GM12878 (cell line): ENCODE measurements around the gene ATP5MK. TPM values are rescaled to one million over a fixed set of nuclear protein-coding genes. Genes with fewer than 3 reads are reported as not detected.

Experiments
- BCL3 ChIP-seq: IDR thresholded peaks from 2 replicates; pipeline ENCODE4 v1.6.1; 2011; ENCODE audit warnings: borderline replicate concordance, low read depth, mild to moderate bottlenecking, moderate library complexity, low read length; ENCODE audit not compliant: insufficient read depth, poor library complexity, severe bottlenecking
- BMI1 ChIP-seq: fragments of 450-650 bp; IDR thresholded peaks from 2 replicates; pipeline ENCODE4 v1.6.1; 2016; ENCODE audit warnings: mild to moderate bottlenecking, moderate library complexity, borderline replicate concordance
- EED ChIP-seq: sonication (generic); IDR thresholded peaks from 2 replicates; pipeline ENCODE4 v1.6.1; 2016; ENCODE audit warnings: antibody characterized with exemption, low read depth
- FOXM1 ChIP-seq: IDR thresholded peaks from 2 replicates; pipeline ENCODE4 v1.6.1; 2012; ENCODE audit warnings: low read depth, mild to moderate bottlenecking, inconsistent platforms, low read length, moderate library complexity
- HDAC2 ChIP-seq: fragments of 200-600 bp; sonication (generic); IDR thresholded peaks from 2 replicates; pipeline ENCODE4 v1.6.1; 2017
- IRF3 ChIP-seq: fragments of 450-650 bp; IDR thresholded peaks from 2 replicates; pipeline ENCODE4 v1.6.1; 2014; ENCODE audit warnings: mild to moderate bottlenecking
- IRF5 ChIP-seq: fragments of 450-650 bp; IDR thresholded peaks from 2 replicates; pipeline ENCODE4 v1.6.1; 2017; ENCODE audit warnings: borderline replicate concordance
- MAX ChIP-seq: IDR thresholded peaks from 2 replicates; pipeline ENCODE4 v1.6.1; 2012; ENCODE audit warnings: low read depth, low read length, improper control_type of control experiment
- MEF2A ChIP-seq: IDR thresholded peaks from 2 replicates; pipeline ENCODE4 v1.6.1; 2011; ENCODE audit warnings: low read depth, mild to moderate bottlenecking, low read length, moderate library complexity; ENCODE audit not compliant: insufficient read depth
- NFIC ChIP-seq: IDR thresholded peaks from 2 replicates; pipeline ENCODE4 v1.6.1; 2012; ENCODE audit warnings: low read depth, mild to moderate bottlenecking, inconsistent platforms, low read length, moderate library complexity
- RBBP5 ChIP-seq: fragments of 200-600 bp; sonication (generic); conservative IDR thresholded peaks from 2 replicates; pipeline ENCODE4 v1.6.1; 2016
- RCOR1 ChIP-seq: conservative IDR thresholded peaks from 2 replicates; pipeline ENCODE4 v1.6.1; 2012; ENCODE audit warnings: low read depth, low read length, improper control_type of control experiment
- SMAD1 ChIP-seq: fragments of 450-650 bp; IDR thresholded peaks from 2 replicates; pipeline ENCODE4 v1.6.1; 2018; ENCODE audit warnings: mild to moderate bottlenecking, low read depth; ENCODE audit not compliant: partially characterized antibody
- TARDBP ChIP-seq: IDR thresholded peaks from 2 replicates; pipeline ENCODE4 v1.6.1; 2016; ENCODE audit warnings: borderline replicate concordance
- USF2 ChIP-seq: IDR thresholded peaks from 2 replicates; pipeline ENCODE4 v1.6.1; 2011; ENCODE audit warnings: low read depth, low read length, improper control_type of control experiment, borderline replicate concordance
- ZBTB33 ChIP-seq: fragments of 450-650 bp; IDR thresholded peaks from 2 replicates; pipeline ENCODE4 v1.6.1; 2017; ENCODE audit warnings: mild to moderate bottlenecking
- ZNF687 ChIP-seq: fragments of 450-650 bp; IDR thresholded peaks from 2 replicates; pipeline ENCODE4 v1.6.1; 2017; ENCODE audit warnings: mild to moderate bottlenecking, moderate library complexity
- polyA plus RNA-seq, 11 experiments: library from polyadenylated mRNA; depleted of rRNA in 4 of 11; unstranded in 6 of 11; stranded (reverse) in 5 of 11; fragments of >200 nt; fragmentation: Nextera tagmentation in 4 of 11; fragmentation: Illumina TruSeq in 1 of 11; extraction: Ambion mirVana in 4 of 11; extraction: Trizol in 1 of 11; gene quantifications; 1 replicate in 1 of 11; 2 replicates in 10 of 11; pipeline versions ENCODE4 v1.2.1 to v1.2.3, GENCODE V29; 2011 to 2016; ENCODE audit warnings: inconsistent platforms in 2 of 11, missing spikeins in 2 of 11, low read depth in 1 of 11
- total RNA-seq, 4 experiments: library from RNA; depleted of rRNA in 3 of 4; stranded (reverse); fragments of >200 nt in 3 of 4; fragmentation: Illumina TruSeq in 1 of 4; extraction: Trizol in 1 of 4; gene quantifications; 2 replicates each; pipeline versions ENCODE4 v1.2.1 to v1.2.3, GENCODE V29; 2013 to 2021

ATP5MK gene
- total and polyA plus RNA-seq, 10 of the 15 experiments (the other 5 are each of a cell fraction or from before 2014, with no cell fraction given) = 240 to 1,790 (median 626) TPM

GRCh38 chr10:103367782-103368518, 28.3 kb downstream of the ATP5MK start, which contains the start of gene TAF5 (continued):
- peak; percentile 74; the same call in 1 of the 2 replicates for TF ChIP-seq ZNF687
- no peak for TF ChIP-seq NFIC
- TF ChIP-seq HDAC2 = no peak
- peak; percentile 71 for TF ChIP-seq MAX
- TF ChIP-seq IRF3 = no peak
- no peak for TF ChIP-seq RCOR1
- TF ChIP-seq USF2 = no peak
- TF ChIP-seq BCL3 = no peak
- TF ChIP-seq IRF5 = no peak
- 0 out of 2 replicates have a peak, but pooled peaks have one; percentile 72 for TF ChIP-seq TARDBP
- no peak for TF ChIP-seq MEF2A
- no peak for TF ChIP-seq SMAD1
- no peak for TF ChIP-seq BMI1
- TF ChIP-seq FOXM1 = peak; percentile 25; the same call in 1 of the 2 replicates
- no peak for TF ChIP-seq RBBP5
- TF ChIP-seq ZBTB33 = no peak
- TF ChIP-seq EED = no peak
